ENCODE results near the gene OR2B3.
"Not testable (repeated sequence)": the region's sequence is repeated elsewhere in the genome, so short reads cannot be mapped to it uniquely, and the experiment has no call there.

Gene OR2B3

GRCh38 chr6:29129326-29130012, 42.4 kb upstream of the OR2B3 start:
- Histone ChIP-seq H3K27ac (ENCODE audit: low read depth, low read length) (no peak overlapping the region), H3K27me3 (ENCODE audit: low read length) (no peaks in the 10 kb centered on the region), H3K9me3 (ENCODE audit: insufficient read depth, low read length) (no peaks in the 10 kb centered on the region), H2AFZ (ENCODE audit: low read depth, low read length, severe bottlenecking) (no peak overlapping the region), H3K36me3 (ENCODE audit: low read length) (no peaks in the 10 kb centered on the region), H3F3A (ENCODE audit: insufficient read depth) (no peaks in the 10 kb centered on the region), H3K9me2 (replicated peaks; ENCODE audit: insufficient read depth, low read length) (no peaks in the 10 kb centered on the region), H3K79me2 (ENCODE audit: insufficient read depth, low read length) (no peaks in the 10 kb centered on the region), H3K9ac (ENCODE audit: low read length) (no peak overlapping the region), H3K4me3 (ENCODE audit: insufficient read depth, low read length, poor library complexity, severe bottlenecking) (no peak overlapping the region), H3K4me2 (ENCODE audit: low read depth, low read length, poor library complexity, severe bottlenecking) (no peak overlapping the region), H4K20me1 (ENCODE audit: low read depth, low read length) (no peaks in the 10 kb centered on the region; the same call in 1 of the 2 replicates)
- TF ChIP-seq EZH2phosphoT487 (conservative IDR thresholded peaks at IDR 0.05; ENCODE audit: low read length) (no peak), CTCF (IDR thresholded peaks at IDR 0.05; ENCODE audit: insufficient read depth, low read length, poor library complexity, severe bottlenecking) (no peak)

GRCh38 chr6:29114964-29115363, 27.9 kb upstream of the OR2B3 start:
- H3K4me3 ChIP-seq (ENCODE audit: insufficient read depth, low read length, poor library complexity, severe bottlenecking); H3K27me3 ChIP-seq (ENCODE audit: low read length); H3K79me2 ChIP-seq (ENCODE audit: insufficient read depth, low read length); H3K4me2 ChIP-seq (ENCODE audit: low read depth, low read length, poor library complexity, severe bottlenecking); H3K27ac ChIP-seq (ENCODE audit: low read depth, low read length); H3K9ac ChIP-seq (ENCODE audit: low read length); H3K9me2 ChIP-seq (replicated peaks; ENCODE audit: insufficient read depth, low read length); H4K20me1 ChIP-seq (ENCODE audit: low read depth, low read length); H3K36me3 ChIP-seq (ENCODE audit: low read length); H3F3A ChIP-seq (ENCODE audit: insufficient read depth); H3K9me3 ChIP-seq (ENCODE audit: insufficient read depth, low read length); H2AFZ ChIP-seq (ENCODE audit: low read depth, low read length, severe bottlenecking): not testable (repeated sequence)

- no peaks in the 10 kb centered on the region for H3K36me3 ChIP-seq (ENCODE audit: low read length)
- H4K20me1 ChIP-seq (ENCODE audit: low read depth, low read length) = no peaks in the 10 kb centered on the region
- no peak overlapping the region for H3K4me3 ChIP-seq (ENCODE audit: insufficient read depth, low read length, poor library complexity, severe bottlenecking)
- H3K79me2 ChIP-seq (ENCODE audit: insufficient read depth, low read length) = no peaks in the 10 kb centered on the region
- H3K27me3 ChIP-seq (ENCODE audit: low read length) = peaks cover 3% of the 10 kb centered on the region; the same call in 1 of the 2 replicates
- no peak overlapping the region for H3K9ac ChIP-seq (ENCODE audit: low read length)
- no peak overlapping the region for H3K4me2 ChIP-seq (ENCODE audit: low read depth, low read length, poor library complexity, severe bottlenecking)
- H2AFZ ChIP-seq (ENCODE audit: low read depth, low read length, severe bottlenecking) = no peak overlapping the region
- TF ChIP-seq EZH2phosphoT487 (conservative IDR thresholded peaks at IDR 0.05; ENCODE audit: low read length) = no peak
- H3F3A ChIP-seq (ENCODE audit: insufficient read depth) = no peaks in the 10 kb centered on the region
- no peaks in the 10 kb centered on the region for H3K9me3 ChIP-seq (ENCODE audit: insufficient read depth, low read length)
- no peak overlapping the region for H3K27ac ChIP-seq (ENCODE audit: low read depth, low read length)
- H3K9me2 ChIP-seq (replicated peaks; ENCODE audit: insufficient read depth, low read length) = no peaks in the 10 kb centered on the region
These were observed 25.0 kb upstream of the OR2B3 start for GRCh38 chr6:29112135-29112534.

- H3K36me3 ChIP-seq (ENCODE audit: low read length) = no peaks in the 10 kb centered on the region
These were observed 20.6 kb upstream of the OR2B3 start, which contains the start of gene OR2J3 for GRCh38 chr6:29107758-29108157. TSS of gene OR2J3 (plus strand) at chr6:29108058. CDS start at chr6:29111891, 3,833 bp downstream.

More at GRCh38 chr6:29107758-29108157, 20.6 kb upstream of the OR2B3 start, which contains the start of gene OR2J3:
- no peak within 1 kb of the TSS for H3K27ac ChIP-seq (ENCODE audit: low read depth, low read length)
- no peak within 1 kb of the TSS for H3K9ac ChIP-seq (ENCODE audit: low read length)
- H2AFZ ChIP-seq (ENCODE audit: low read depth, low read length, severe bottlenecking) = no peak within 1 kb of the TSS
- no peaks in the 10 kb centered on the region for H4K20me1 ChIP-seq (ENCODE audit: low read depth, low read length)
- H3K4me3 ChIP-seq (ENCODE audit: insufficient read depth, low read length, poor library complexity, severe bottlenecking) = no peak within 1 kb of the TSS
- H3K79me2 ChIP-seq (ENCODE audit: insufficient read depth, low read length) = no peaks in the 10 kb centered on the region
- H3K4me2 ChIP-seq (ENCODE audit: low read depth, low read length, poor library complexity, severe bottlenecking) = no peak within 1 kb of the TSS
- H3K9me3 ChIP-seq (ENCODE audit: insufficient read depth, low read length) = no peaks in the 10 kb centered on the region
- no peaks in the 10 kb centered on the region for H3K9me2 ChIP-seq (replicated peaks; ENCODE audit: insufficient read depth, low read length)
- no peaks in the 10 kb centered on the region for H3F3A ChIP-seq (ENCODE audit: insufficient read depth)
- TF ChIP-seq CTCF (IDR thresholded peaks at IDR 0.05; ENCODE audit: insufficient read depth, low read length, poor library complexity, severe bottlenecking) (no peak), EZH2phosphoT487 (conservative IDR thresholded peaks at IDR 0.05; ENCODE audit: low read length) (no peak)
- H3K27me3 ChIP-seq (ENCODE audit: low read length) = peaks cover 3% of the 10 kb centered on the region

All from SU-DHL-6 (cell line).